ENCODE data around the gene TRIM52. TPM values are rescaled to one million over a fixed set of nuclear protein-coding genes. Genes with fewer than 3 reads are reported as not detected.

Gene TRIM52
- total RNA-seq, 1 experiment from 2014 or later: 7.9 TPM

DNA sequence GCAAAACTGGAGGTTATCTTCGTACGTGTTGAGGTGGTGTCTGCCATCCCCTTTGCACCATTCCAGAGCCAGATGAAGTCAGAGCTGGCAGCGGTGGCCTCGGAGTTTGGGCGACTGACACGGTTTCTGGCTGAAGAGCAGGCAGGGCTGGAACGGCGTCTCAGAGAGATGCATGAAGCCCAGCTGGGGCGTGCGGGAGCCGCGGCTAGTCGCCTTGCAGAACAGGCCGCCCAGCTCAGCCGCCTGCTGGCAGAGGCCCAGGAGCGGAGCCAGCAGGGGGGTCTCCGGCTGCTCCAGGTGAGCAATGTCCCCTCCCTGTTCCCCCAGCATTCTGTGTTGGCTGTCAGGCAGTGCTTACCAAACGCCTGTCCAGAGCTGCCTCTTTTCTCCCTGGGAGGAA is 28.4 kb downstream of the TRIM52 start:
- H3K9me3 ChIP-seq (replicated peaks): no peaks in the 10 kb centered on the region

DNA sequence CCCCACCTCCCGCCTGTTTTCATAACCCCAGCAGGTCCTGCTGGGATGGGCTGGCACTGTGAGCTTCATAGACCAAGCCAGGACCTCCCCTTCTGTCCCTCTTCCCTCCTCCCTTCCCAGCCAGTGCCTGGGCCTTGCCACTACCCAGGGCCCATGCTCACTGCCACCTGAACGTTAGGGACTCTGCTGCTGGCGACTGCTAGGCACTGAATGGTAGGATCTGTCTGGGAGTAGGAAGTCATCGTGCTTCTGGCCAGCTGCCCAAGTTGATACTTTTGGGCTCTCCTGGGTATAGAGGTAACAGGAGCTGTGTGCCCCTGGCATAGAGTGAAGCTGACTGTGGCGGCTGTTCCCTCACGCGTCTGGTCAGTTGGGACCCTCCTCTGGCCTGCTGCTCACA is 29.5 kb downstream of the TRIM52 start:
- H3K27ac ChIP-seq: no peak overlapping the region
- no peaks in the 10 kb centered on the region for H3K9me3 ChIP-seq (replicated peaks)
- no peaks in the 10 kb centered on the region for H3K27me3 ChIP-seq
- no peak for DNase-seq
- H3K4me1 ChIP-seq: no peaks in the 10 kb centered on the region; the same call in 1 of the 2 replicates
- peaks cover 23% of the 10 kb centered on the region for H3K36me3 ChIP-seq
- H3K4me3 ChIP-seq: no peak overlapping the region

More for the DNA sequence above, 28.4 kb downstream of the TRIM52 start:
- no peak overlapping the region for H3K4me3 ChIP-seq
- H3K27me3 ChIP-seq: no peaks in the 10 kb centered on the region
- no peak overlapping the region for H3K27ac ChIP-seq
- no peak for DNase-seq
- peaks cover 34% of the 10 kb centered on the region for H3K36me3 ChIP-seq
- no peaks in the 10 kb centered on the region; the same call in 1 of the 2 replicates for H3K4me1 ChIP-seq

- Histone ChIP-seq H3K27ac (no peak overlapping the region), H3K4me3 (no peak overlapping the region), H3K36me3 (peaks cover 14% of the 10 kb centered on the region), H3K4me1 (no peaks in the 10 kb centered on the region; the same call in 1 of the 2 replicates), H3K9me3 (replicated peaks) (no peaks in the 10 kb centered on the region), H3K27me3 (no peaks in the 10 kb centered on the region)
- no peak for DNase-seq
Measured at GRCh38 chr5:181230551-181230950, 30.4 kb downstream of the TRIM52 start.

GRCh38 chr5:181229996-181230395 is 30.9 kb downstream of the TRIM52 start:
- H3K27ac ChIP-seq: no peak overlapping the region
- H3K4me3 ChIP-seq: no peak overlapping the region
- H3K36me3 ChIP-seq: peaks cover 8% of the 10 kb centered on the region
- H3K9me3 ChIP-seq (replicated peaks): no peaks in the 10 kb centered on the region
- H3K4me1 ChIP-seq: no peaks in the 10 kb centered on the region
- no peaks in the 10 kb centered on the region for H3K27me3 ChIP-seq
- no peak for DNase-seq

- no peaks in the 10 kb centered on the region for H3K9me3 ChIP-seq (replicated peaks)
- DNase-seq: no peak
- H3K4me3 ChIP-seq: peak overlapping the region; percentile 95
- H3K27me3 ChIP-seq: no peaks in the 10 kb centered on the region
- peaks cover 3% of the 10 kb centered on the region for H3K36me3 ChIP-seq
- H3K4me1 ChIP-seq: no peaks in the 10 kb centered on the region
- no peak overlapping the region for H3K27ac ChIP-seq
Measured at GRCh38 chr5:181224390-181225229, 36.3 kb downstream of the TRIM52 start.

GRCh38 chr5:181223729-181224389 is 37.1 kb downstream of the TRIM52 start:
- no peaks in the 10 kb centered on the region for H3K27me3 ChIP-seq
- peak; percentile 73 to 76 for DNase-seq
- peak overlapping the region; percentile 89 for H3K27ac ChIP-seq
- H3K4me3 ChIP-seq: peak overlapping the region; percentile 95
- H3K36me3 ChIP-seq: no peaks in the 10 kb centered on the region; the same call in 1 of the 2 replicates
- no peaks in the 10 kb centered on the region for H3K4me1 ChIP-seq
- no peaks in the 10 kb centered on the region for H3K9me3 ChIP-seq (replicated peaks)

DNA sequence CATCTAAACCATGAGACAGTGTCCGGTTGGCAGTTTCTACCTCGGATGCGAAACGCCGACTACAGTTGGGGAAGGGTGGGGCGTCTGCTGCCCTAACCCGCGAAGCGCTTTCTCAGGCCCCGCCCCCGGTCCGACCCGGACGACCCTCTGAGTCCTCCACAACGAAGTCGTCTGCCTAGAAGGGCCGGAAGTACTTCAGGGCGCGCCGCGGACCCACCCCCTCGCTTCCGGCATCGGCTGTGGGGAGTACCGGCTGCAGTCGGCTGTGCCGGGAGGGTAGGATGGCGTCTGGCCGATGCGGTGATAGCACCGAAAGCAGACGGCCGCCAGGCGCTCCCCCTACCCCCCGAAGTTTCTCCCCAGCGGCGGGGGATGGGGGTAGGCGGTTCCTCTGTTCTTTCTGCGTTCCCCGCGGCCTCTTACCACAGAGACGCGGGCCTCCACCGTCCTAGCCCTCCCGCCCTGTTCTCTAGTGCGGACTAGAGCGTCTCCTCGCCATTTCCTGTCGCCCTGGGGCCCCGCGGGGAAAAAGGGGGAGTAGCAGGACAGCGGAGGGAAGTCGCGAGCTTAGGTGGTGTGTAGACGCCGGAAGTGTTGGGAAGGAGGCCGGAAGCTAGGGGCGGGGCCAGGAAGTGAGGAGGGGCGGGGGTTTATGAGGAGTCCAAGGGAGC is 37.8 kb downstream of the TRIM52 start, which contains the start of gene TRIM41:
TRIM41 (plus strand) TSS at position 224 of the 671 bp plus-strand sequence. CDS start 719 bp downstream, outside the sequence.
- H3K9me3 ChIP-seq (replicated peaks): no peaks in the 10 kb centered on the region

GRCh38 chr5:181222630-181223057 is 38.3 kb downstream of the TRIM52 start:
- Histone ChIP-seq H3K9me3 (replicated peaks) (no peaks in the 10 kb centered on the region), H3K4me1 (no peaks in the 10 kb centered on the region), H3K27me3 (no peaks in the 10 kb centered on the region), H3K36me3 (no peaks in the 10 kb centered on the region), H3K27ac (peak overlapping the region; percentile 89), H3K4me3 (peak overlapping the region; percentile 95)
- no peak for DNase-seq

More for the DNA sequence above, 37.8 kb downstream of the TRIM52 start, which contains the start of gene TRIM41:
- Histone ChIP-seq H3K4me3 (peak within 1 kb of the TSS; percentile 95), H3K36me3 (no peaks in the 10 kb centered on the region), H3K27ac (peak within 1 kb of the TSS; percentile 89), H3K27me3 (no peaks in the 10 kb centered on the region), H3K4me1 (no peaks in the 10 kb centered on the region)
- peak; percentile 99 to 100 for DNase-seq

DNA sequence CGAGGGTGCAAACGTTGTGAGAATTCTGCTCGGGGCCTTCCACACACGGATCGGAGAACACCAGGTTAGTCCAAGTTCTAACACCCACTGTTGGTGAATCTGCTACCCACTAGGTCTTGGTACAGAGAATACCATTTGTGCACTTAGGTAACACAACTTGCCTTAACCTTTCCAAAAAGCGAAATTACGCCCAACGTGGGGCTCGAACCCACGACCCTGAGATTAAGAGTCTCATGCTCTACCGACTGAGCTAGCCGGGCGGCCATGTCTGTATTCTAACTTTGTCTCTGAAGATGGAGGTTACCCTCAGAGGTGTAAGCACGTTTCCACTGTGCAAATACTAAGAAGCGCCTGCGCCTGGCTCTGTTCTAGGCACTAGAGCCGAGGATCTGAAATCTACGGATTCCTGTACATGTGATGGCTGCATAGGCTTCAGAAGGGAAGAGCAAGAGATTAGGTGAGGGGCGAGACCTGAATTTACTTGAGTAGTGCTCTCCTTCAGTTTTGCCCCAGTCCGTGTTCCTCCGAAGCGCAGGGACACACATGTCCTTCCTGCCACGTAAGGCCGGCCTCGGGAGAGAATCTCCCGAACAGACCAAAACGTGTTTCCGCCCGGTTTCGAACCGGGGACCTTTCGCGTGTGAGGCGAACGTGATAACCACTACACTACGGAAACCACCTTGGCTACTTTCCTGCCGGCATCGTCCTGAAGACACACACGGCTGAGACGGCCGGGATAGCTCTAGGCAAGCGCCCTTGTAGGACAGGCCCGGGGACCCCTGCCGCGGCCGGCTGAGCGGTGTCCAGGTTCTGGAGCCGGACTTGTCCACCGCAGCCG is 38.9 kb downstream of the TRIM52 start:
- no peaks in the 10 kb centered on the region for H3K27me3 ChIP-seq
- H3K4me1 ChIP-seq: no peaks in the 10 kb centered on the region
- peak overlapping the region; percentile 95 for H3K4me3 ChIP-seq
- no peaks in the 10 kb centered on the region for H3K9me3 ChIP-seq (replicated peaks)
- no peaks in the 10 kb centered on the region for H3K36me3 ChIP-seq
- H3K27ac ChIP-seq: peak overlapping the region; percentile 89
- peak; percentile 95 to 97 for DNase-seq

DNA sequence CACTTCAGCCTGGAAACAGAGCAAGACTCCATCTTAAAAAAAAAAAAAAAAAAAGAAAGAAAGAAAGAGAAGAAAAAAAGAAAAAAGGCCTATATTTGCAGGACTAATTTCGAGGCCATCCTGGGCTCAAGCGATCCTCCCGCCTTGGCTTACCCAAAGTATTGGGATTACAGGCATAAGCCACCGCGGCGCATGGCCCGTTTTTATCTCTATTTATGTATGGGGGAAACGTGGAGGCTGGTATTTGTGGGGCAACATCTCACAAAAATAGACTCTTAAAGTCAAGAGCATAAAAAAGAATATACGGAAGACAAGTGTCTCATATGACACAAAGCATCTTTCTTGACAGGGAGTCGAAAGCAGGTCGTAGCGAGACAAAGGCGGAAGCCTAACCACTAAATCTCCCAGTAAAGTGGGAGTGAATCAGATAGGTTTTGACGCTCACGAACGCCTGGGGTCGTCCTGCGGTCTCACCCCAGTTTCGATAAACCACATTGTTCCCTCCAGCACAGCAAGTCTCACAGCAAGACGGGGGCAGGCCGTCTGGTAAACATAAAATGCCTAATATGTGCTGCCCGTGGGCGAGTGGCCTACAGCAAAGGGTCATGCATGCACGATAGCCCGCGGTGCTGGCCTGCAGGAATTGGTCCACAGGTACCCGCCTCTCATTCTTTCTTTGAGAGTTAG is 39.7 kb downstream of the TRIM52 start:
- DNase-seq: no peak
- Histone ChIP-seq H3K27ac (no peak overlapping the region), H3K4me3 (peak overlapping the region; percentile 95)

GRCh38 chr5:181220178-181220515 is 40.8 kb downstream of the TRIM52 start:
- no peak overlapping the region for H3K27ac ChIP-seq
- H3K9me3 ChIP-seq (replicated peaks): no peaks in the 10 kb centered on the region
- H3K27me3 ChIP-seq: no peaks in the 10 kb centered on the region
- no peaks in the 10 kb centered on the region for H3K4me1 ChIP-seq
- no peak overlapping the region for H3K4me3 ChIP-seq
- DNase-seq: no peak
- no peaks in the 10 kb centered on the region for H3K36me3 ChIP-seq

More for the DNA sequence above, 39.7 kb downstream of the TRIM52 start:
- Histone ChIP-seq H3K36me3 (no peaks in the 10 kb centered on the region), H3K4me1 (no peaks in the 10 kb centered on the region), H3K27me3 (no peaks in the 10 kb centered on the region), H3K9me3 (replicated peaks) (no peaks in the 10 kb centered on the region)

- Histone ChIP-seq H3K27ac (no peak overlapping the region), H3K4me1 (no peaks in the 10 kb centered on the region), H3K9me3 (replicated peaks) (no peaks in the 10 kb centered on the region), H3K36me3 (no peaks in the 10 kb centered on the region), H3K27me3 (no peaks in the 10 kb centered on the region), H3K4me3 (no peak overlapping the region)
- DNase-seq: no peak
Measured at GRCh38 chr5:181219262-181220177, 41.4 kb downstream of the TRIM52 start.

DNA sequence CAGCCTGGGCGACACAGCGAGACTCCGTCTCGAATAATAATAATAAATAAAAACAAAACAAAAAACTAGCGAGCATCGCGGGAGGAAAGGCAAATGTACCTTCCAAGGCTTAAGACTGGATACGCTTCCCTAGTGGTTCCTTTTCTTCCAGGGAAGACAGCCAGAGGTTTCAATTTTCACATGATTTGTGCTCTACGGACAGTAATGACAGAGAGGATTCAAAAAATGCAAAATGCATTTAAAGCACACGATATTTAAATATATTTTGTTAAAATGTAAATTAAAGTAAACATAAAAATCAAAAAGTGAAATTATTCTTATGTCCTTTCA is 42.2 kb downstream of the TRIM52 start:
- no peaks in the 10 kb centered on the region for H3K36me3 ChIP-seq
- H3K27me3 ChIP-seq: no peaks in the 10 kb centered on the region
- H3K4me3 ChIP-seq: peak overlapping the region; percentile 42
- no peaks in the 10 kb centered on the region for H3K9me3 ChIP-seq (replicated peaks)
- DNase-seq: no peak
- H3K4me1 ChIP-seq: no peaks in the 10 kb centered on the region
- no peak overlapping the region for H3K27ac ChIP-seq
